ENCODE results near the gene EMILIN3.

Gene EMILIN3

GRCh38 chr20:41366546-41367392 is at the start of gene EMILIN3:
Gene EMILIN3 (minus strand): TSS chr20:41366818. CDS start chr20:41366634, 184 bp downstream.
- peak within 1 kb of the TSS; percentile 64; the same call in 1 of the 2 replicates for H3K27ac ChIP-seq (ENCODE audit: extremely low read depth, low read depth, low read length)
- ChIA-PET POLR2A (interaction anchor here (0.5 kb wide), 1 partner anchor 27 kb away, joined by 4 read pairs; no protein-coding TSS in a partner anchor), CTCF (interaction anchor here (0.5 to 1.7 kb wide), 3 partner anchors 12 to 233 kb away, joined by 3 to 6 read pairs (median 3); no protein-coding TSS in a partner anchor)
- peaks cover 0 to 26% of the 10 kb centered on the region in 2 experiments; a peak in 1 of 3 replicates for H3K36me3 ChIP-seq (ENCODE audit: control insufficient read depth in 2 of 2, insufficient read depth in 1 of 2, low read length in 2 of 2)
- H3K4me1 ChIP-seq (ENCODE audit: control insufficient read depth, insufficient read depth, low read length), result no peaks in the 10 kb centered on the region
- TF ChIP-seq ZNF239 (tag by site-specific recombination; IDR thresholded peaks at IDR 0.05) (no peak), PRDM6 (tag by site-specific recombination; IDR thresholded peaks at IDR 0.05) (no peak), ZNF18 (tag by site-specific recombination; IDR thresholded peaks at IDR 0.05) (no peak), ZNF561 (tag by site-specific recombination; IDR thresholded peaks at IDR 0.05; ENCODE audit: borderline replicate concordance) (0 out of 2 replicates have a peak, but pooled peaks have one; percentile 25), ZNF280C (tag by site-specific recombination; IDR thresholded peaks at IDR 0.05) (no peak), ZBTB26 (tag by site-specific recombination; optimal IDR thresholded peaks at IDR 0.05) (peak; percentile 53), ZNF391 (tag by site-specific recombination; IDR thresholded peaks at IDR 0.05; ENCODE audit: borderline replicate concordance, low read depth) (no peak), ZNF335 (tag by site-specific recombination; conservative IDR thresholded peaks at IDR 0.05) (peak; percentile 67), GLIS2 (tag by site-specific recombination; IDR thresholded peaks at IDR 0.05) (peak; percentile 22; the same call in 1 of the 2 replicates)
- peak within 1 kb of the TSS; percentile 22 for H3K4me3 ChIP-seq (ENCODE audit: low read depth, low read length)
- no peaks in the 10 kb centered on the region for H3K9me3 ChIP-seq (ENCODE audit: control insufficient read depth, insufficient read depth, low read depth, low read length)

- CTCF ChIA-PET, result no interaction called here
- H3K36me3 ChIP-seq (ENCODE audit: control insufficient read depth in 2 of 2, insufficient read depth in 1 of 2, low read length in 2 of 2), result peaks cover 8 to 95% of the 10 kb centered on the region in 2 experiments; a peak in 1 of 3 replicates
- no peak overlapping the region for H3K27ac ChIP-seq (ENCODE audit: extremely low read depth, low read depth, low read length)
- no peaks in the 10 kb centered on the region for H3K4me1 ChIP-seq (ENCODE audit: control insufficient read depth, insufficient read depth, low read length)
- POLR2A ChIA-PET, result no interaction called here
- no peak overlapping the region for H3K4me3 ChIP-seq (ENCODE audit: low read depth, low read length)
- H3K9me3 ChIP-seq (ENCODE audit: control insufficient read depth, insufficient read depth, low read depth, low read length), result no peaks in the 10 kb centered on the region
- TF ChIP-seq ZBTB21 (tag by site-specific recombination; IDR thresholded peaks at IDR 0.05) (no peak), ZNF157 (tag by site-specific recombination; IDR thresholded peaks at IDR 0.05) (no peak), ZNF214 (tag by site-specific recombination; IDR thresholded peaks at IDR 0.05; ENCODE audit: borderline replicate concordance) (no peak), ZNF623 (tag by site-specific recombination; IDR thresholded peaks at IDR 0.05) (no peak), KLF1 (tag by site-specific recombination; IDR thresholded peaks at IDR 0.05) (no peak), ZNF174 (tag by site-specific recombination; IDR thresholded peaks at IDR 0.05) (no peak), ZIC2 (tag by site-specific recombination; IDR thresholded peaks at IDR 0.05) (no peak), ZNF530 (tag by site-specific recombination; IDR thresholded peaks at IDR 0.05; ENCODE audit: low read depth) (no peak), ZNF473 (tag by site-specific recombination; IDR thresholded peaks at IDR 0.05) (no peak), PRDM6 (tag by site-specific recombination; IDR thresholded peaks at IDR 0.05) (no peak), SCRT1 (tag by site-specific recombination; IDR thresholded peaks at IDR 0.05; ENCODE audit: borderline replicate concordance) (no peak), KLF7 (tag by site-specific recombination; IDR thresholded peaks at IDR 0.05; ENCODE audit: borderline replicate concordance) (no peak), HOXC10 (CRISPR knock-in tag; IDR thresholded peaks at IDR 0.05) (no peak), ATF2 (tag by site-specific recombination; IDR thresholded peaks at IDR 0.05; ENCODE audit: low read depth) (no peak), REPIN1 (tag by site-specific recombination; IDR thresholded peaks at IDR 0.05; ENCODE audit: low read depth) (no peak)
Measured at GRCh38 chr20:41415191-41415590, 48.6 kb upstream of the EMILIN3 start.
